ENCODE results near the gene YPEL5. TPM values are rescaled to one million over a fixed set of nuclear protein-coding genes. Genes with fewer than 3 reads are reported as not detected.
"Not testable (repeated sequence)": the region's sequence is repeated elsewhere in the genome, so short reads cannot be mapped to it uniquely, and the experiment has no call there.

The YPEL5 gene
- total RNA-seq, 2 donors from 2014 or later: 81.8 to 123 TPM

DNA sequence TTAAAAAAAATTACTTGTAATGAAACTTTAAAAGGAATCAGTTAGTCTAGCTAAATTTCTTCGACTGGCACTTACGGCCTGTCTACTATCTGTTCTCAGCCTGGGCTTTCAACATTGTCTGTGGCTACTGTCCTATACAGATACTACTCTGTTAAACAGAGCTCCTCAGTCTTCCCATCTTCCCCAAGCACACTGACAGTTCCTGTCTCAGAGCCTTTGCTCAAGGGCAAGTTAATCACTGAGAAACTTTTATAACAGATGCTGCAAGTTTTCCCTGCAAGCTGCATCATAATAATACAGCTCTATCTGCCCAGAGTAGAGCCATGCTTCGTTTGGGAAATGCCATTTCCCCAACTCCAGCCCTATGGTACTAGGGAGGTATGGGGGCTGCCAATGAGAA, 11.3 kb upstream of the YPEL5 start:
- H3K4me1 ChIP-seq (replicated peaks): no peaks in the 10 kb centered on the region
- 81% methylated on average over 3 of the region's 3 CpGs for WGBS

GRCh38 chr2:30136764-30137444, 9.9 kb upstream of the YPEL5 start:
- 61% methylated on average over 10 of the region's 10 CpGs for WGBS
- intact Hi-C loops (cut with DNase I): no loop called here
- H3K36me3 ChIP-seq: no peaks in the 10 kb centered on the region
- DNase-seq (ENCODE audit: low spot score): no peak
- H3K4me3 ChIP-seq: no peak overlapping the region
- TF ChIP-seq POLR2AphosphoS5 (IDR thresholded peaks at IDR 0.05): no peak
- TF ChIP-seq POLR2A (IDR thresholded peaks at IDR 0.05): no peak
- no peaks in the 10 kb centered on the region for H3K27me3 ChIP-seq (replicated peaks; ENCODE audit: insufficient read depth)
- H3K27ac ChIP-seq: no peak overlapping the region
- no peaks in the 10 kb centered on the region for H3K4me1 ChIP-seq (replicated peaks)
- no peaks in the 10 kb centered on the region for H3K9me3 ChIP-seq

More for the DNA sequence above, 11.3 kb upstream of the YPEL5 start:
- H3K27ac ChIP-seq: no peak overlapping the region
- DNase-seq (ENCODE audit: low spot score): no peak
- no peaks in the 10 kb centered on the region for H3K36me3 ChIP-seq
- no peaks in the 10 kb centered on the region for H3K9me3 ChIP-seq
- TF ChIP-seq, protein P1, sequence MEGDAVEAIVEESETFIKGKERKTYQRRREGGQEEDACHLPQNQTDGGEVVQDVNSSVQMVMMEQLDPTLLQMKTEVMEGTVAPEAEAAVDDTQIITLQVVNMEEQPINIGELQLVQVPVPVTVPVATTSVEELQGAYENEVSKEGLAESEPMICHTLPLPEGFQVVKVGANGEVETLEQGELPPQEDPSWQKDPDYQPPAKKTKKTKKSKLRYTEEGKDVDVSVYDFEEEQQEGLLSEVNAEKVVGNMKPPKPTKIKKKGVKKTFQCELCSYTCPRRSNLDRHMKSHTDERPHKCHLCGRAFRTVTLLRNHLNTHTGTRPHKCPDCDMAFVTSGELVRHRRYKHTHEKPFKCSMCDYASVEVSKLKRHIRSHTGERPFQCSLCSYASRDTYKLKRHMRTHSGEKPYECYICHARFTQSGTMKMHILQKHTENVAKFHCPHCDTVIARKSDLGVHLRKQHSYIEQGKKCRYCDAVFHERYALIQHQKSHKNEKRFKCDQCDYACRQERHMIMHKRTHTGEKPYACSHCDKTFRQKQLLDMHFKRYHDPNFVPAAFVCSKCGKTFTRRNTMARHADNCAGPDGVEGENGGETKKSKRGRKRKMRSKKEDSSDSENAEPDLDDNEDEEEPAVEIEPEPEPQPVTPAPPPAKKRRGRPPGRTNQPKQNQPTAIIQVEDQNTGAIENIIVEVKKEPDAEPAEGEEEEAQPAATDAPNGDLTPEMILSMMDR (IDR thresholded peaks at IDR 0.05): no peak
- TF ChIP-seq POLR2AphosphoS5 (IDR thresholded peaks at IDR 0.05) (no peak), POLR2A (IDR thresholded peaks at IDR 0.05) (no peak)
- intact Hi-C loops (cut with DNase I): no loop called here
- no peaks in the 10 kb centered on the region for H3K27me3 ChIP-seq (replicated peaks; ENCODE audit: insufficient read depth)
- no peak overlapping the region for H3K4me3 ChIP-seq

DNA sequence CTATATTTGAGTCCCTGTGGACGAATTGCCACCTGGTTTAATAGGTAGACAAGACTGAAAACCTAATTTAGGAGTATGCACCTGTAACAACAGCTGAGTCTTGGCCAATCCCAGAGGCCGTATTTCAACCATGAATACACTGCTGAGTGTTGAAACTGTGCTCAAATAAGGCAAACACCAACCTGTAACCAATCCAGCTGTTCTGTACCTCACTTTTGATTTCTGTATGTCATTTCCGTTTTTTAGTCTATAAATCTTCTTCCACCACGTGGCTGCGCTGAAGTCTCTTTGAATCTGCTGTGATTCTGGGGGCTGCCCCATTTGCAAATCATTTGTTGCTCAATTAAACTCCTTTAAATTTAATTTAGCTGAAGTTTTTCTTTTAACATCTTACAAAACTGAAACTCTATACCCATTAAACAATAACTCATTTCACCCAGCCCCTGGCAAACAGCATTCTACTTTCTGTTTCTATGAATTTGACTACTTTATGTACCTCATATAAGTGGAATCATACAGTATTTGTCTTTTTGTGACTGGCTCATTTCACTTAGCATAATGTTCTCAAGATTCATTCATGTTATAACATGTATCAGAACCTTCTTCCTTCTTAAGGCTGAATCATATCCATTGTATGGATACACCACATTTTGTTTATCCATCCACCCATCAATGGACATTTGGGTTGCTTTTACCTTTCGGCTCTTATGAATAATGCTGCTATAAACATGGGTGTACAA, 7.5 kb upstream of the YPEL5 start:
- H3K4me1 ChIP-seq (replicated peaks): no peaks in the 10 kb centered on the region
- H3K36me3 ChIP-seq: no peaks in the 10 kb centered on the region
- H3K27ac ChIP-seq: no peak overlapping the region
- H3K4me3 ChIP-seq: no peak overlapping the region
- no peaks in the 10 kb centered on the region for H3K27me3 ChIP-seq (replicated peaks; ENCODE audit: insufficient read depth)
- 36% methylated on average over 6 of the region's 6 CpGs for WGBS
- DNase-seq (ENCODE audit: low spot score): no peak
- no peak for TF ChIP-seq POLR2AphosphoS5 (IDR thresholded peaks at IDR 0.05)
- intact Hi-C loops (cut with DNase I): no loop called here
- no peaks in the 10 kb centered on the region for H3K9me3 ChIP-seq

- TF ChIP-seq, protein P1 (IDR thresholded peaks at IDR 0.05): no peak
- TF ChIP-seq POLR2A (IDR thresholded peaks at IDR 0.05) (no peak), POLR2AphosphoS5 (IDR thresholded peaks at IDR 0.05) (no peak)
- intact Hi-C loops (cut with DNase I): no loop called here
- Histone ChIP-seq H3K27me3 (replicated peaks; ENCODE audit: insufficient read depth) (no peaks in the 10 kb centered on the region), H3K4me1 (replicated peaks) (no peaks in the 10 kb centered on the region), H3K27ac (no peak overlapping the region), H3K4me3 (no peak overlapping the region), H3K9me3 (no peaks in the 10 kb centered on the region), H3K36me3 (no peaks in the 10 kb centered on the region)
- DNase-seq (ENCODE audit: low spot score): no peak
Observed at GRCh38 chr2:30141136-30141535, 5.7 kb upstream of the YPEL5 start.

DNA sequence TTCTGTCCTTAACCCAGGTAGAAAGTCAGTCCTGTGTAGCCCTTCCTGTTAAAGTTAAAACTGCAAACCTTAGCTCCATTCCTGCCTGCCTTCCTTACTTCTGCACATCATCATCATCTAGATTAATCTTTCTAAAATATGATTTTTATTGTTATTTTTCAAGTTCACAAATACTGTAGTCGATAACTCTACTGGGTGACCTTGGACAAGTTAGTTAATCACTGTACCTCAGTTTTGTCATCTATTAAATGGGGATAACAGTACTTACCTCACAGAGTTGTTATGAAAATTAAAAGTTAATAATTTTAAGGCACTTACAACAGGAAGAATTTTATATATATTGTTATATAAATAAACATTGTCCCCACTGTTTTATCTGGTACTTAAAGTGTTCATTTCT, 2.5 kb upstream of the YPEL5 start:
- H3K4me3 ChIP-seq: no peak overlapping the region
- no peak for DNase-seq (ENCODE audit: low spot score)
- no peaks in the 10 kb centered on the region for H3K36me3 ChIP-seq
- no peaks in the 10 kb centered on the region for H3K27me3 ChIP-seq (replicated peaks; ENCODE audit: insufficient read depth)
- 96% methylated on average over 1 of the region's 1 CpG for WGBS
- H3K27ac ChIP-seq: no peak overlapping the region
- H3K9me3 ChIP-seq: no peaks in the 10 kb centered on the region
- TF ChIP-seq POLR2A (IDR thresholded peaks at IDR 0.05) (no peak), POLR2AphosphoS5 (IDR thresholded peaks at IDR 0.05) (no peak)
- TF ChIP-seq, protein P1 (IDR thresholded peaks at IDR 0.05): no peak
- H3K4me1 ChIP-seq (replicated peaks): no peaks in the 10 kb centered on the region
- intact Hi-C loops (cut with DNase I): no loop called here

GRCh38 chr2:30144951-30145350, 1.9 kb upstream of the YPEL5 start:
- H3K4me1 ChIP-seq (replicated peaks); H3K27me3 ChIP-seq (replicated peaks; ENCODE audit: insufficient read depth); H3K36me3 ChIP-seq; H3K27ac ChIP-seq; DNase-seq (ENCODE audit: low spot score); H3K4me3 ChIP-seq; H3K9me3 ChIP-seq; intact Hi-C loops (cut with DNase I): not testable (repeated sequence)
- WGBS: 74% methylated on average over 3 of the region's 3 CpGs
